Activated CD4-positive, alpha-beta T cell treated with anti-CD3 and anti-CD28 coated beads for 36 hours (primary cell): ENCODE results near the gene CBX6. TPM values are rescaled to one million over a fixed set of nuclear protein-coding genes. Genes with fewer than 3 reads are reported as not detected.
A peak's percentile ranks its signal among the peaks of the same experiment; 100 is the strongest.

Experiments used
- ATAC-seq: fragments of 200-7000 bp; cut with Tn5 transposase; one replicate; pipeline ENCODE4 v1.10.0; 2021; ENCODE audit warnings: mild to moderate bottlenecking, moderate library complexity
- CTCF ChIA-PET: fragments of 350-600 bp; sonication (Branson Sonifier 250); formaldehyde crosslinking; loops from one replicate; lab custom pipeline; 2021; ENCODE audit warnings: antibody characterized with exemption; lab: Charles Lee
- POLR2A ChIA-PET: fragments of 350-600 bp; sonication (Branson Sonifier 250); formaldehyde crosslinking; loops from one replicate; lab custom pipeline; 2021; ENCODE audit warnings: antibody characterized with exemption, inconsistent platforms; lab: Charles Lee
- DNase-seq: peaks from one replicate; pipeline ENCODE4 v3.0.0-alpha.2; 2020
- H3K27ac Mint-ChIP-seq: one replicate; pipeline ENCODE4 v1.8.0; 2021; ENCODE audit warnings: mixed read lengths
- H3K27me3 Mint-ChIP-seq: one replicate; pipeline ENCODE4 v1.8.0; 2021; ENCODE audit warnings: mixed read lengths
- H3K36me3 Mint-ChIP-seq: one replicate; pipeline ENCODE4 v1.8.0; 2021; ENCODE audit warnings: low read depth, mixed read lengths
- H3K4me1 Mint-ChIP-seq: one replicate; pipeline ENCODE4 v1.8.0; 2021; ENCODE audit warnings: mixed read lengths
- H3K4me3 Mint-ChIP-seq: one replicate; pipeline ENCODE4 v1.8.0; 2021; ENCODE audit warnings: mild to moderate bottlenecking, moderate library complexity, mixed read lengths
- H3K9me3 Mint-ChIP-seq: one replicate; pipeline ENCODE4 v1.8.0; 2021; ENCODE audit warnings: low read depth, mixed read lengths
- intact Hi-C, 2 experiments: fragments of 100-400 bp; cut with DNase I in 1 of 2; cut with micrococcal nuclease in 1 of 2; formaldehyde crosslinking; loops; one replicate each; pipeline versions ENCODE4 v1.14.2 to v1.15.1; 2022 to 2024; cut with DNase I, micrococcal nuclease
- total RNA-seq, 2 experiments: library from RNA; stranded (reverse); gene quantifications; one replicate each; pipeline ENCODE4 v1.2.3, GENCODE V29; 2021

The CBX6 gene
- total RNA-seq, 2 experiments from 2014 or later: 96.1 to 112 TPM

GRCh38 chr22:38849811-38850210 lies 22.2 kb downstream of the CBX6 start:
- CTCF ChIA-PET: interaction anchor here (1.0 kb wide), 1 partner anchor 153 kb away, joined by 3 read pairs; no protein-coding TSS in a partner anchor
- no peak for ATAC-seq

DNA sequence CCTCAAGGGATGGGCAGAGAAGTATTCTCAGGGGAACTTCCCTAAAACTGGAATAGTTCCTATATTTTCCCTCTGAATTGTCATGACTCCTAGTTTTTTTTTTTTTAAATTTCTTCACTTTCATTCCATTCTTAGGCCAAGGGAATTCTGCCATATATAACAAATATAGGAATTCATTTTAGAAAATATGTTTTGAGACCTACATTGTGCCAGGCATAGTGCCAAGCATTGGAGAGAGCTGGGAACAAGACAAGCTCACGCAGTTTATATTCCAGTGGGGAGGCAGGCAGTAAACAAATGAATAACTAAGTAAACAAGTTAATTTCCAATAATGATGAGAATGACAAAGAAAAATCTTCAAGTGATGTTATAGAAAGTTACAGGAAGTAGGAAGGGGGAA lies 25.6 kb downstream of the CBX6 start:
- no peaks in the 10 kb centered on the region for H3K36me3 Mint-ChIP-seq
- peaks cover 13% of the 10 kb centered on the region for H3K27me3 Mint-ChIP-seq
- peaks cover 12% of the 10 kb centered on the region for H3K4me1 Mint-ChIP-seq
- intact Hi-C loops: no loop called here
- POLR2A ChIA-PET: no interaction called here
- ATAC-seq (no peak), DNase-seq (no peak)
- no peak overlapping the region for H3K27ac Mint-ChIP-seq
- no peak overlapping the region for H3K4me3 Mint-ChIP-seq
- no peaks in the 10 kb centered on the region for H3K9me3 Mint-ChIP-seq
- CTCF ChIA-PET: interaction anchor here (1.0 to 2.1 kb wide), 2 partner anchors 23 to 77 kb away, joined by 3 to 7 read pairs; no protein-coding TSS in a partner anchor

More at GRCh38 chr22:38849811-38850210, 22.2 kb downstream of the CBX6 start:
- Mint-ChIP-seq H3K27ac (no peak overlapping the region), H3K4me1 (no peaks in the 10 kb centered on the region), H3K9me3 (no peaks in the 10 kb centered on the region), H3K4me3 (no peak overlapping the region), H3K27me3 (peaks cover 6% of the 10 kb centered on the region), H3K36me3 (no peaks in the 10 kb centered on the region)
- intact Hi-C loops: no loop called here
- POLR2A ChIA-PET: no interaction called here
- DNase-seq: no peak

DNA sequence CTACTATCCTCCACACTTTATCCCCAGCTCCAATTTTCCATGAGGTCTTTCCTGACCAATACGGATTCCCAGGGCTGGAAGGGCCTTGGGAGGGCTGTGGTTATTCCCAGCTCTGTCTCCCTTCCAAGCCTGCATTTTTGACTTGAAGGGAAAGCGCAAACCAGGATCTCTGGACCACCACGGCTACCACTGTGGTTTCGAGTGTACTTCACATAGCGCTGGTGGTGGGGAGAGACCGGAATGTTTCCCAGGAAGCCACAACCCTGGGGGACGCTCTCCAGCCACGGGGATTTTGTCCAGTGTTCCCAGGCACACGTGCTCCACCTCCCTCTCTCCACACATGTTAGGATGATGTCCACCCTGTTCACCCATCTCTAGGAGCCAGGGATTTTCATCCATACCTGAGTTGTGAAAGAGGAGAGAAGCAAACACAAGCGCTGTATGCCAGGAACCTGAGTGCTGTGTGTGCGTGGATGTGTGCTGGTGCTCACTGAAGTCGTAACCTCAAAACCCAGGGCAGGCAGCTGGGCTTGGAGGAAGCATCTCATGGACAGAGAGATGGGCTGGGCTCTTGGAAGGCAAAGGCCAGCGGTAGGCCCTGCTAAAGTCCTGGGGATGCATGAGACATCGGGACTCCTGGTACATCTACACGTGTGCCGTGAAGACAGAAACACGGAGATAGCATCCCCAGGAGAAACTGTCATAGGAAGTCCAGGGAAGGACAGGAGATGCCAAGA lies 26.8 kb downstream of the CBX6 start:
- peaks cover 18% of the 10 kb centered on the region for H3K27me3 Mint-ChIP-seq
- intact Hi-C loops: no loop called here
- no peak overlapping the region for H3K4me3 Mint-ChIP-seq
- no peaks in the 10 kb centered on the region for H3K36me3 Mint-ChIP-seq
- ChIA-PET CTCF (interaction anchor here (0.6 to 2.1 kb wide), 4 partner anchors 12 to 1076 kb away, joined by 3 to 7 read pairs (median 3); no protein-coding TSS in a partner anchor), POLR2A (no interaction called here)
- peaks cover 17% of the 10 kb centered on the region for H3K4me1 Mint-ChIP-seq
- DNase-seq (no peak), ATAC-seq (no peak)
- no peak overlapping the region for H3K27ac Mint-ChIP-seq
- H3K9me3 Mint-ChIP-seq: no peaks in the 10 kb centered on the region

DNA sequence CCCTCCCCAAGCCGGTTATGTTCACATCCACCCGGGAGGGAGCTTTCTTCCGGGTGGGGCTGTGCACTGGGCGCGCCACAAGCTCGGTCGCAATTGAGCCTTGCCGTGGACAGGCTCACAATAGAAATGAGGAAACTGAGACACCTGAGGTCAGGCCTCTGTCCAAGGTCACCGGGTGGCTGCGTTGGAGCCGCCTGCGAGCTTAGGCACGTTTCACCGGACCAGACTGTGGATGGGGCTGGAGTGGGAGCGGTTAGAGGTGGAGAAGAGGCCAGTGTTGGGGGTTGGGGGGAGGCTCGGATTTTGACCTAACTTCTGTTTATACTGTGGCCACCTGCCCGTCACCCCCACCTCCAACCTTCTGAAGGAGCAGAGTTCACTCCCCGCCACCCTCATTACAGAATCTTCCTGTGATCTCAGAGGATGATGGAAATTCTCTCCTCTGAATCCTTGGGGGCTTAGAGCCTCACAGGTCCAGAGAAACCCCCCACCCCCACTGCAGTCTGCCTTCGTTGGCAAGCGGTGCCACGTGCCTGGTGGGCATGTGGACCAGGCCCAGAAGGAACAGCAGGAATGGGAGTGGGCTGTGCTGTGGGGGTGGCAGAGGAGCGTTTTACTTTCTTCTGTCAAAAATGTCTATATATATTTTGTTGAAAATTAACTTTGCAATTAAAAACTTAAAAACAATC lies 27.6 kb downstream of the CBX6 start:
- ATAC-seq: no peak
- H3K27ac Mint-ChIP-seq: no peak overlapping the region
- ChIA-PET CTCF (interaction anchor here (0.6 to 2.2 kb wide), 3 partner anchors 11 to 1076 kb away, joined by 3 to 18 read pairs (median 3); no protein-coding TSS in a partner anchor), POLR2A (no interaction called here)
- H3K27me3 Mint-ChIP-seq: peaks cover 18% of the 10 kb centered on the region
- intact Hi-C loops: no loop called here
- no peak for DNase-seq
- H3K4me3 Mint-ChIP-seq: peak overlapping the region; percentile 47
- H3K9me3 Mint-ChIP-seq: no peaks in the 10 kb centered on the region
- peaks cover 17% of the 10 kb centered on the region for H3K4me1 Mint-ChIP-seq
- H3K36me3 Mint-ChIP-seq: no peaks in the 10 kb centered on the region

DNA sequence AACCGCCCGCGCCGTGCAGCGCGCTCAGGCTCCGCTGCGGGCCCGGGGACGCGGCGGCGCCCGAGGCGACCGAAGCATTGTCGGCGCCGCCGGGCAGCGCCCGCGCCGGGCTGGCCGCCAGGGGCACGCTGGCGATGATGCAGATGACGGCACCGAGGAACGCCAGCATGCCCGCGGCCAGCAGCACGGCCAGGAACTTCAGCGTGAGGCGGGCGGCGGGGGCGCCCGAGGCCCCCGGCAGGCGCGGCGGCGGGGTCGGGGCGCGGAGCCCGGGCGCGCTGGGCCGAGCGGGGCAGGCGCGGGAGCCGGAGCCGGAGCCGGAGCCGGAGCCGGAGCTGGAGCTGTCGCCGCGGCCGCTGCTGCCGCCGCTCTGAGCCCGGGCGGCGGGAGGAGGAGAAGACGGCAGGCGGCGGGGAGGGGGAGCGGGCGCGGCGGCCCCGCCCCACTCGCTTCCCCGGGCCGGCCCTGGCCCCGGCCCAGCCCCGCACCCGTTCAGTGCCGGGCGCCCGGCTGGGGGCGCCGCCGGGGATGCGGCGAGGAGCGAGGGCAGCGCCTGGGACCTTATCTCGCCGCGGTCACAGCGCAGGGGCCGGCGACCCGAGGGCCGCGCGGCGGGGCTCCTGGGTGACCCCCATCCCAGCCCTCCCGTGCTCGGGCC lies 28.2 kb downstream of the CBX6 start, which contains the start of gene NPTXR:
NPTXR (minus strand) TSS at position 372 of the 658 bp plus-strand sequence.
- peak within 1 kb of the TSS; percentile 68 for H3K4me3 Mint-ChIP-seq
- CTCF ChIA-PET: interaction anchor here (0.7 to 2.2 kb wide), 6 partner anchors 12 to 85 kb away, joined by 3 to 18 read pairs (median 4); no protein-coding TSS in a partner anchor
- ATAC-seq (peak; percentile 52), DNase-seq (peak; percentile 55)
- intact Hi-C loops: loop anchor here (1.0 to 2.0 kb wide), 5 partner anchors 49 to 143 kb away; partner anchors contain the start of genes DNAL4 (in 1 of the 2), JOSD1 (in 1 of the 2) and SUN2 (in 1 of the 2)
- H3K27me3 Mint-ChIP-seq: peaks cover 18% of the 10 kb centered on the region
- no peaks in the 10 kb centered on the region for H3K36me3 Mint-ChIP-seq
- peaks cover 17% of the 10 kb centered on the region for H3K4me1 Mint-ChIP-seq
- no peaks in the 10 kb centered on the region for H3K9me3 Mint-ChIP-seq
- POLR2A ChIA-PET: interaction anchor here (0.5 kb wide), 1 partner anchor 300 kb away, joined by 3 read pairs; no protein-coding TSS in a partner anchor
- no peak within 1 kb of the TSS for H3K27ac Mint-ChIP-seq

DNA sequence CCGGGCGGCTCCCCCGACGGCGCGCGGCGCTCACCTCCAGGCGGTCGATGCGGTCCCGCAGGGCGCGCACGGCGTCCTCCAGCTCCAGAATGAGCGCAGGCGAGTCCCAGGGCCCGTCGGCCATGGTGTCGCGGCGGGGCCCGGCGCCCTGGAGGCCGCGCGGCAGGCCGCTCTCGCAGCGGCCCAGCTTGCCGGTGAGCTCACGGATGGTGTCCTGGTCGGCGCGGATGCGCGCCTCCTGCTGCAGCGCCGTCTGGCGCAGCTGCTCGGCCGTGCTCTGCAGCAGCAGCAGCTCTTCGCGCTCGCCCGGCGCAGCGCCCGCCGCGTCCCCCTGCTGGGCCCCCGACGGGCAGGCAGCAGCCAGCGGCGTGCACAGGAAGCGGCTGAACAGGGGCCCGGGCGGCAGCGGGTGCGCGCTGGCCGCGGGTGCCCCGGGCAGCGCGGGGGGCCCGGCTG lies 28.8 kb downstream of the CBX6 start:
- ATAC-seq (peak; percentile 92), DNase-seq (peak; percentile 79)
- H3K9me3 Mint-ChIP-seq: no peaks in the 10 kb centered on the region
- intact Hi-C loops: loop anchor here (1.0 to 2.0 kb wide), 5 partner anchors 49 to 143 kb away; partner anchors contain the start of genes DNAL4 (in 1 of the 2), JOSD1 (in 1 of the 2) and SUN2 (in 1 of the 2)
- POLR2A ChIA-PET: interaction anchor here (0.5 to 0.9 kb wide), 2 partner anchors 300 to 473 kb away, joined by 3 read pairs; no protein-coding TSS in a partner anchor
- peaks cover 18% of the 10 kb centered on the region for H3K27me3 Mint-ChIP-seq
- H3K4me1 Mint-ChIP-seq: peaks cover 17% of the 10 kb centered on the region
- no peaks in the 10 kb centered on the region for H3K36me3 Mint-ChIP-seq
- peak overlapping the region; percentile 68 for H3K4me3 Mint-ChIP-seq
- CTCF ChIA-PET: interaction anchor here (0.6 to 2.2 kb wide), 9 partner anchors 9 to 160 kb away, joined by 3 to 18 read pairs (median 5); no protein-coding TSS in a partner anchor
- H3K27ac Mint-ChIP-seq: no peak overlapping the region

DNA sequence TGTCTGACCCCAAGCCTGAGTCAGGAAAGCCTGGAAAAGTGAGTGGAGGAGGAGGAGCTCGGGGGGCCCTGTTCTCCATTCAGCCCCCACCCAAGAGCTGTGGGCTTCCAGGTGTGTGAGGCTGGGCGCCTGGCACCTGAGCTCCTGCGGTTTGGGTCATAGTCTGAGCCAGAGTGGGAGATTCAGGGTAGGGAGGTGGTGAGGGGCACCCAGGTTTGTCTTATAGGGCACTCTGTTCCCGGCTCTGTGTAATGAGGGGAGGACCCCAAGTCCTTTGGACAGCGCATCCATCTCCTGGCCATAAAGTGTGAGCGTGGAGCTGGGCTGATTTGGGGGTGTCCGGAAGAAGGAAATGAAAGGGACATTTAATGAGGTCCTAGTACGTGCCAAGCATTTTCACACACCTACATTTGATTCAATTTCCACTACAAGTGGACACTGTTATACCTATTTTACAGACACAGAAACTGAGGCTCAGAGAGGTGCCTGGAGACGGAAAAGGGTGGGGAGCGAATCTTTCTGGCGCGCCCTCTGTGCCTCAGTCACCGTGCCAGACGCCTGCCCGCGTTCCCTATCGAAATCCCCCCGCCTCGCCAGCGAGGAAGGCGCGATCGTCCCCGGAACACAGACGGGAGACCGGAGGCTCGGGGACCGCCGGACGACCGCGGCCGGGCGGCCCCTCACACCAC lies 29.4 kb downstream of the CBX6 start:
- Mint-ChIP-seq H3K36me3 (no peaks in the 10 kb centered on the region), H3K4me1 (peaks cover 17% of the 10 kb centered on the region), H3K9me3 (no peaks in the 10 kb centered on the region), H3K27ac (no peak overlapping the region), H3K27me3 (peaks cover 18% of the 10 kb centered on the region), H3K4me3 (peak overlapping the region; percentile 68)
- no peak for ATAC-seq
- ChIA-PET CTCF (interaction anchor here (0.6 to 2.2 kb wide), 8 partner anchors 10 to 160 kb away, joined by 3 to 18 read pairs (median 5); no protein-coding TSS in a partner anchor), POLR2A (interaction anchor here (0.9 kb wide), 1 partner anchor 473 kb away, joined by 3 read pairs; no protein-coding TSS in a partner anchor)
- intact Hi-C loops: loop anchor here (1.0 to 2.0 kb wide), 5 partner anchors 48 to 142 kb away; partner anchors contain the start of genes DNAL4 (in 1 of the 2), JOSD1 (in 1 of the 2) and SUN2 (in 1 of the 2)
- DNase-seq: no peak

GRCh38 chr22:38841635-38842034 lies 30.4 kb downstream of the CBX6 start:
- Mint-ChIP-seq H3K27ac (no peak overlapping the region), H3K27me3 (peaks cover 18% of the 10 kb centered on the region), H3K9me3 (no peaks in the 10 kb centered on the region), H3K4me1 (peaks cover 17% of the 10 kb centered on the region), H3K4me3 (no peak overlapping the region), H3K36me3 (no peaks in the 10 kb centered on the region)
- DNase-seq (no peak), ATAC-seq (no peak)
- intact Hi-C loops: loop anchor here in 1 of 2 experiments (2.0 kb wide), 1 partner anchor 85 kb away; no protein-coding TSS in a partner anchor
- ChIA-PET CTCF (interaction anchor here (0.7 to 1.2 kb wide), 3 partner anchors 12 to 140 kb away, joined by 3 to 4 read pairs (median 3); partner anchors contain the start of gene APOBEC3B), POLR2A (no interaction called here)

- Mint-ChIP-seq H3K36me3 (no peaks in the 10 kb centered on the region), H3K4me3 (no peak overlapping the region), H3K4me1 (peaks cover 17% of the 10 kb centered on the region), H3K9me3 (no peaks in the 10 kb centered on the region), H3K27ac (no peak overlapping the region), H3K27me3 (peaks cover 18% of the 10 kb centered on the region)
- ATAC-seq: no peak
- no peak for DNase-seq
- CTCF ChIA-PET: interaction anchor here (0.7 to 1.2 kb wide), 3 partner anchors 12 to 141 kb away, joined by 3 to 4 read pairs (median 3); partner anchors contain the start of gene APOBEC3B
- intact Hi-C loops: no loop called here
- POLR2A ChIA-PET: no interaction called here
Measured at GRCh38 chr22:38841211-38841610, 30.8 kb downstream of the CBX6 start.

DNA sequence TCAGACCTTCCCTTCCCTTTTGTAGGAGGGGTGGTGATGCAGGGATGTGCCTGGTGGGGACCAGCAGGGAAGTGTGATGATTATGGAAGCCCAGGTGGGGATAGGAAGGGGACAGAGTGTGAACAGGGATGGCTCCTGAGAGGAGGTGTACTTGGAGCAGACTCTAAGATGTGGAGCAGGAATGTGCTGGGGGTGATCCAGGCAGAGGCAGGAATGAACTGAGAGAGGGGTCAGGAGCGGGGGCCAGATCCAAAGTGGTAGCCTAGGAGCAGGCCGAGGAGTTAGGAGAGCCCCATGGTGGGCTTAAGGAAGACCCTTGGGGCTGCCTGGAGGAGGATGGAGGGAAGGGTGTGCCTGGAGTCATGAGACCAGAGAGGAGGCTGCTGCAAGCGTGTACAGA lies 31.9 kb downstream of the CBX6 start:
- Mint-ChIP-seq H3K27ac (no peak overlapping the region), H3K4me3 (no peak overlapping the region), H3K27me3 (peaks cover 14% of the 10 kb centered on the region), H3K9me3 (no peaks in the 10 kb centered on the region), H3K4me1 (peaks cover 17% of the 10 kb centered on the region), H3K36me3 (no peaks in the 10 kb centered on the region)
- DNase-seq (no peak), ATAC-seq (no peak)
- CTCF ChIA-PET: interaction anchor here (0.8 to 1.5 kb wide), 2 partner anchors 45 to 79 kb away, joined by 3 read pairs; no protein-coding TSS in a partner anchor
- POLR2A ChIA-PET: interaction anchor here (0.6 kb wide), 1 partner anchor 233 kb away, joined by 5 read pairs; no protein-coding TSS in a partner anchor
- intact Hi-C loops: no loop called here
